K562 (cell line): ENCODE measurements around the gene CHCT1. TPM values are rescaled to one million over a fixed set of nuclear protein-coding genes. Genes with fewer than 3 reads are reported as not detected.

Experiments used
- ATAC-seq: fragments of 200-7000 bp; cut with Tn5 transposase; 3 replicates; pipeline ENCODE4 v1.9.1; 2020; ENCODE audit warnings: moderate library complexity
- Bru-seq: library from RNA; stranded (reverse); fragments of 400-500 nt; gene quantifications from one replicate; lab custom pipeline; 2021; lab: Mats Ljungman, UMichigan
- BruChase-seq, 2 experiments: library from RNA; stranded (reverse); fragments of 400-500 nt; gene quantifications; one replicate each; lab custom pipeline; 2021; lab: Mats Ljungman, UMichigan
- BruUV-seq: library from RNA; stranded (reverse); fragments of 400-500 nt; replicated peaks from 2 replicates; lab custom pipeline; 2021; lab: Mats Ljungman, UMichigan
- CTCF ChIA-PET: fragments of 300-600 bp; formaldehyde crosslinking; extraction: SDS; loops from one replicate; lab custom pipeline; 2021; ENCODE audit warnings: low intra/inter-chr PET ratio; lab: Yijun Ruan, JAX
- POLR2A ChIA-PET: fragments of 300-600, 350-650 bp; sonication (Branson Sonifier 250); formaldehyde crosslinking; extraction: SDS; loops from one replicate; lab custom pipeline; 2021; ENCODE audit warnings: antibody characterized with exemption, inconsistent platforms; lab: Yijun Ruan, JAX
- DNase-seq, 4 experiments: peaks; one replicate each; pipeline versions ENCODE4 v3.0.0 to v3.0.0-alpha.2; 2011 to 2018; ENCODE audit warnings: low spot score in 3 of 4, mixed read lengths in 3 of 4; ENCODE audit errors: extremely low read depth in 1 of 4
- FAIRE-seq: peaks from 2 replicates; lab custom pipeline; 2011; peaks lifted over from hg19 to GRCh38; lab: Jason Lieb, UNC
- H2AFZ ChIP-seq: 2 replicates; pipeline ENCODE4 v1.6.0; 2011; ENCODE audit warnings: low read depth, low read length, control low read depth, inconsistent platforms
- H3K27ac ChIP-seq: fragments of 200-600 bp; 3 replicates; pipeline ENCODE4 v1.8.0; 2011; ENCODE audit warnings: low read depth, mild to moderate bottlenecking, control low read depth, inconsistent platforms, low read length, moderate library complexity, mixed read lengths; ENCODE audit errors: extremely low read depth
- H3K27me3 ChIP-seq, 2 experiments: fragments of 300-600 bp in 1 of 2; 2 replicates in 1 of 2; 3 replicates in 1 of 2; pipeline versions ENCODE4 v1.6.0 to v1.8.0; 2011; ENCODE audit warnings: inconsistent platforms in 2 of 2, low read length in 2 of 2, mild to moderate bottlenecking in 1 of 2, mixed read lengths in 1 of 2, moderate library complexity in 1 of 2; ENCODE audit not compliant: control insufficient read depth in 2 of 2, insufficient read depth in 2 of 2
- H3K36me3 ChIP-seq: fragments of 300-600 bp; 3 replicates; pipeline ENCODE4 v1.8.0; 2011; ENCODE audit warnings: mild to moderate bottlenecking, low read length, inconsistent platforms; ENCODE audit not compliant: control insufficient read depth, insufficient read depth
- H3K4me1 ChIP-seq, 2 experiments: fragments of 200-600 bp in 1 of 2; replicated peaks in 1 of 2; 2 replicates in 1 of 2; 3 replicates in 1 of 2; pipeline versions ENCODE4 v1.5.1 to v1.8.0; 2011; ENCODE audit warnings: inconsistent platforms in 2 of 2, low read length in 2 of 2, mild to moderate bottlenecking in 1 of 2, mixed read lengths in 1 of 2, moderate library complexity in 1 of 2; ENCODE audit not compliant: control insufficient read depth in 2 of 2, insufficient read depth in 2 of 2
- H3K4me2 ChIP-seq: 2 replicates; pipeline ENCODE4 v1.6.1; 2011; ENCODE audit warnings: low read length, control low read depth, inconsistent platforms, mixed read lengths; ENCODE audit not compliant: insufficient read depth
- H3K4me3 ChIP-seq: fragments of 200-600 bp; sonication (generic), shearing (Covaris generic); 2 replicates; pipeline ENCODE4 v1.5.1; 2016; ENCODE audit warnings: control low read depth, inconsistent platforms
- H3K79me2 ChIP-seq: fragments of 200-600 bp; 3 replicates; pipeline ENCODE4 v1.8.0; 2011; ENCODE audit warnings: low read length, inconsistent platforms; ENCODE audit not compliant: control insufficient read depth, insufficient read depth
- H3K9ac ChIP-seq, 2 experiments: 2 replicates each; pipeline versions ENCODE4 v1.6.0 to v1.6.1; 2011; ENCODE audit warnings: low read depth in 2 of 2, low read length in 2 of 2, control low read depth in 1 of 2, inconsistent platforms in 1 of 2, mild to moderate bottlenecking in 1 of 2, mixed read lengths in 1 of 2; ENCODE audit not compliant: insufficient read depth in 1 of 2
- H3K9me1 ChIP-seq: one replicate; pipeline ENCODE4 v1.6.0; 2011; ENCODE audit warnings: inconsistent platforms, mild to moderate bottlenecking, low read length, moderate library complexity; ENCODE audit not compliant: control insufficient read depth, insufficient read depth
- H3K9me3 ChIP-seq: replicated peaks from 2 replicates; pipeline ENCODE4 v1.5.1; 2011; ENCODE audit warnings: low read depth, low read length, inconsistent platforms; ENCODE audit not compliant: control insufficient read depth, insufficient read depth
- H4K20me1 ChIP-seq: replicated peaks from 2 replicates; pipeline ENCODE4 v1.6.1; 2011; ENCODE audit warnings: low read length, inconsistent platforms, mixed read lengths; ENCODE audit not compliant: control insufficient read depth, insufficient read depth
- BRD4 ChIP-seq: fragments of 200-600 bp; sonication (generic); IDR thresholded peaks from 2 replicates; pipeline ENCODE4 v1.6.1; 2017; ENCODE audit warnings: inconsistent platforms
- ELF1 ChIP-seq: fragments of 200-800 bp; sonication (Bioruptor generic); IDR thresholded peaks from 2 replicates; pipeline ENCODE4 v1.6.1; 2016; ENCODE audit warnings: missing genetic modification characterization, missing compliant biosample characterization
- MCM5 ChIP-seq: fragments of 450-650 bp; IDR thresholded peaks from 2 replicates; pipeline ENCODE4 v1.6.1; 2016; ENCODE audit warnings: low read depth
- MEIS2 ChIP-seq: fragments of 450-650 bp; IDR thresholded peaks from 2 replicates; pipeline ENCODE4 v1.6.1; 2014; ENCODE audit warnings: mild to moderate bottlenecking; ENCODE audit not compliant: partially characterized antibody
- NUFIP1 ChIP-seq: fragments of 450-650 bp; IDR thresholded peaks from 2 replicates; pipeline ENCODE4 v1.6.1; 2018; ENCODE audit not compliant: partially characterized antibody
- ZNF175 ChIP-seq: fragments of 200-800 bp; sonication (Bioruptor generic); IDR thresholded peaks from 2 replicates; pipeline ENCODE4 v1.6.1; 2016; ENCODE audit warnings: low read depth, mild to moderate bottlenecking, missing genetic modification characterization, missing compliant biosample characterization
- WGBS: fragments of 100-300 bp; shearing (Covaris generic); methylation state at CpG from one replicate; pipeline ENCODE4 v1.1.6; 2016; ENCODE audit warnings: low coverage, mixed read lengths; ENCODE audit not compliant: insufficient coverage; ENCODE audit errors: missing lambda C conversion rate; 5-methylcytosine and 5-hydroxymethylcytosine counted together
- in situ Hi-C: fragments of 300-500 bp; cut with MboI; formaldehyde crosslinking; loops from 4 replicates; pipeline ENCODE4 v1.15.0; 2018; ENCODE audit warnings: inconsistent platforms, mixed read lengths
- intact Hi-C: fragments of 100-400 bp; cut with micrococcal nuclease; formaldehyde crosslinking; loops from 2 replicates; pipeline ENCODE4 v1.14.2; 2022
- long read RNA-seq, 3 experiments: library from polyadenylated mRNA in 2 of 3; library from RNA in 1 of 3; unstranded in 2 of 3; stranded (forward) in 1 of 3; transcript quantifications; one replicate each; pipeline ENCODE4 v2.0.0, GENCODE V29; 2019 to 2022
- polyA minus RNA-seq, 3 experiments: library from RNA; depleted of rRNA, polyadenylated mRNA; stranded (reverse); fragments of >200 nt; gene quantifications; 2 replicates each; pipeline ENCODE4 v1.2.3, GENCODE V29; 2011
- polyA plus RNA-seq, 8 experiments: library from polyadenylated mRNA; depleted of rRNA in 4 of 8; stranded (reverse) in 5 of 8; unstranded in 3 of 8; fragments of >200 nt; fragmentation: Nextera tagmentation in 2 of 8; fragmentation: Illumina TruSeq in 1 of 8; extraction: Ambion mirVana in 2 of 8; extraction: Trizol in 1 of 8; gene quantifications; 2 replicates each; pipeline versions ENCODE4 v1.2.1 to v1.2.3, GENCODE V29; 2011 to 2014; ENCODE audit warnings: inconsistent platforms in 1 of 8, missing spikeins in 1 of 8
- total RNA-seq, 7 experiments: library from RNA; depleted of rRNA in 6 of 7; stranded (reverse); fragments of >200 nt in 6 of 7; fragmentation: Illumina TruSeq in 2 of 7; extraction: Trizol in 2 of 7; gene quantifications; 2 replicates each; pipeline versions ENCODE4 v1.2.1 to v1.2.3, GENCODE V29; 2011 to 2021; ENCODE audit warnings: low replicate concordance in 1 of 7
- TF ChIP-seq, protein P1 (sequence below), 3 experiments: fragments of 200-800 bp in 1 of 3; fragments of 250-450 bp in 1 of 3; fragments of 450-650 bp in 1 of 3; sonication (Bioruptor Pico) in 1 of 3; sonication (Bioruptor generic) in 1 of 3; formaldehyde crosslinking in 1 of 3; IDR thresholded peaks; 2 replicates each; pipeline versions ENCODE4 v1.6.1 to v1.8.0; 2016 to 2022; ENCODE audit warnings: mild to moderate bottlenecking in 2 of 3, missing genetic modification characterization in 2 of 3, missing compliant biosample characterization in 1 of 3, moderate library complexity in 1 of 3

CHCT1 gene
- not detected in 2 replicates for total RNA-seq (2011; cell fraction: chromatin; rRNA removed; ENCODE audit: low replicate concordance)
- total RNA-seq (2011; cell fraction: nucleolus; rRNA removed) = not detected in 2 replicates
- total RNA-seq (2011; cell fraction: nucleoplasm; rRNA removed) = not detected in 2 replicates
- total RNA-seq (2014; rRNA removed) = not detected in 2 replicates
- total RNA-seq (2014; rRNA removed; fragmentation: Illumina TruSeq; extraction: Trizol) = not detected in 2 replicates
- total RNA-seq (2015; rRNA removed; fragmentation: Illumina TruSeq; extraction: Trizol) = not detected in 2 replicates
- not detected in 2 replicates for total RNA-seq (2021)
- polyA plus RNA-seq (2011; rRNA removed) = not detected in 2 replicates
- 0.07 TPM in 1 of 2 replicates, not detected in the other for polyA plus RNA-seq (2011; cell fraction: cytosol; rRNA removed)
- polyA plus RNA-seq (2011; cell fraction: nucleus; rRNA removed) = not detected in 2 replicates
- polyA plus RNA-seq (2012) = not detected in 2 replicates
- not detected in 2 replicates for polyA plus RNA-seq (2014; fragmentation: Illumina TruSeq; extraction: Trizol)
- not detected for polyA plus RNA-seq (2014; fragmentation: Nextera tagmentation; extraction: Ambion mirVana)
- not detected in 2 replicates for polyA plus RNA-seq (2014; rRNA removed)
- not detected in 2 replicates for polyA minus RNA-seq (2011; rRNA and poly(A)+ RNA removed)
- polyA minus RNA-seq (2011; cell fraction: cytosol; rRNA and poly(A)+ RNA removed) = not detected in 2 replicates
- polyA minus RNA-seq (2011; cell fraction: nucleus; rRNA and poly(A)+ RNA removed) = not detected in 2 replicates
- Bru-seq, nascent RNA = not detected
- BruChase-seq, experiment 1, labeled RNA remaining after a 2-hour chase = not detected
- BruChase-seq, experiment 2, labeled RNA remaining after a 6-hour chase = not detected
- long read RNA-seq, experiment 1 = 0 reads
- long read RNA-seq, experiment 2 = 0 reads
- long read RNA-seq, experiment 3 = 0 reads

DNA sequence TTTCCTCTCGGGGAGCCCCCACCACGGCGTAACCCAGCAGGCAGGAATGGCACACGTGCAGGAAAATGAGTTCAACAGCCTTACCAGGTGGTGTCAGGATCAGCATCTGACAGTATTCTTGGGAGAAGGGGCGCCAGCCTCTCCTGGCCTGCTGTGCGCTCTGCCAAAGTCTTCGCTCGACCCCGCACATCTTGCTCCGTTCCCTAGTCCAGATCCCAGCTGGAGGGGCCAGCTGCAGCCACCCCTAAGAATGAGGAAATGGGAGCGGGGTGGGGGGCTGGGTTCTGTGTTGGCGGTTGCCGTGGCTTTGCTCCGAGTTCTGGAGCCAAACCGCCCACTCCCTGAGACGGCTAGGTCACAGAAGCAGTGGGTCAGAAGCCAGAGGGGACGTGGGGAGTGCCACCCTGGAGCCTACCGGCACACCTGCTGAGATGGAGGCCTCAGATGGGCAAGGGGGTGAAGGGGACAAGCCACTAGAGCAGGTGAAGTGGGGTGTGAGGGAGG lies at the start of gene CHCT1:
CHCT1 (plus strand) TSS at position 328 of the 504 bp plus-strand sequence; CDS start at position 432, 104 bp downstream.
- Histone ChIP-seq H3K9me3 (no peaks in the 10 kb centered on the region), H3K4me2 (no peak within 1 kb of the TSS)
- in situ Hi-C loops = loop anchor here (10.0 kb wide), 1 partner anchor 277 kb away; the partner anchor contains the start of gene CA4

More for the DNA sequence above, at the start of gene CHCT1:
- Histone ChIP-seq H3K9me1 (no peaks in the 10 kb centered on the region), H3K9ac (no peak within 1 kb of the TSS), H3K27ac (no peak within 1 kb of the TSS), H4K20me1 (no peaks in the 10 kb centered on the region), H3K79me2 (no peaks in the 10 kb centered on the region), H3K27me3 (peaks cover 5 to 16% of the 10 kb centered on the region in 2 experiments; a peak in 3 of 5 replicates), H3K36me3 (no peaks in the 10 kb centered on the region), H3K4me1 (peaks cover 0 to 13% of the 10 kb centered on the region in 2 experiments; a peak in 2 of 5 replicates), H2AFZ (peak within 1 kb of the TSS; percentile 9; the same call in 1 of the 2 replicates), H3K4me3 (no peak within 1 kb of the TSS)
- BruUV-seq = no TSS peak
- FAIRE-seq = no peak
- TF ChIP-seq ZNF175 = no peak
- no peak for TF ChIP-seq ELF1 (tag)
- TF ChIP-seq MEIS2 = no peak
- no peak for TF ChIP-seq MCM5
- TF ChIP-seq, protein P1, sequence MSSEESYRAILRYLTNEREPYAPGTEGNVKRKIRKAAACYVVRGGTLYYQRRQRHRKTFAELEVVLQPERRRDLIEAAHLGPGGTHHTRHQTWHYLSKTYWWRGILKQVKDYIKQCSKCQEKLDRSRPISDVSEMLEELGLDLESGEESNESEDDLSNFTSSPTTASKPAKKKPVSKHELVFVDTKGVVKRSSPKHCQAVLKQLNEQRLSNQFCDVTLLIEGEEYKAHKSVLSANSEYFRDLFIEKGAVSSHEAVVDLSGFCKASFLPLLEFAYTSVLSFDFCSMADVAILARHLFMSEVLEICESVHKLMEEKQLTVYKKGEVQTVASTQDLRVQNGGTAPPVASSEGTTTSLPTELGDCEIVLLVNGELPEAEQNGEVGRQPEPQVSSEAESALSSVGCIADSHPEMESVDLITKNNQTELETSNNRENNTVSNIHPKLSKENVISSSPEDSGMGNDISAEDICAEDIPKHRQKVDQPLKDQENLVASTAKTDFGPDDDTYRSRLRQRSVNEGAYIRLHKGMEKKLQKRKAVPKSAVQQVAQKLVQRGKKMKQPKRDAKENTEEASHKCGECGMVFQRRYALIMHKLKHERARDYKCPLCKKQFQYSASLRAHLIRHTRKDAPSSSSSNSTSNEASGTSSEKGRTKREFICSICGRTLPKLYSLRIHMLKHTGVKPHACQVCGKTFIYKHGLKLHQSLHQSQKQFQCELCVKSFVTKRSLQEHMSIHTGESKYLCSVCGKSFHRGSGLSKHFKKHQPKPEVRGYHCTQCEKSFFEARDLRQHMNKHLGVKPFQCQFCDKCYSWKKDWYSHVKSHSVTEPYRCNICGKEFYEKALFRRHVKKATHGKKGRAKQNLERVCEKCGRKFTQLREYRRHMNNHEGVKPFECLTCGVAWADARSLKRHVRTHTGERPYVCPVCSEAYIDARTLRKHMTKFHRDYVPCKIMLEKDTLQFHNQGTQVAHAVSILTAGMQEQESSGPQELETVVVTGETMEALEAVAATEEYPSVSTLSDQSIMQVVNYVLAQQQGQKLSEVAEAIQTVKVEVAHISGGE (CRISPR knock-in tag; IDR thresholded peaks at IDR 0.05) = peak in 1 of 3 experiments; percentile 61; a peak in 2 of 6 replicates
- no peak for TF ChIP-seq BRD4
- no peak for TF ChIP-seq NUFIP1
- ATAC-seq = no peak
- 59% methylated on average over 16 of the region's 18 CpGs for WGBS
- POLR2A ChIA-PET = no interaction called here
- DNase-seq = no peak
- intact Hi-C loops = no loop called here
- CTCF ChIA-PET = no interaction called here
